Measurements from ENCODE around the gene TMEM131L. TPM values are rescaled to one million over a fixed set of nuclear protein-coding genes. Genes with fewer than 3 reads are reported as not detected.

TMEM131L gene
- total and polyA plus RNA-seq, 5 donors: 4.6 to 13.3 (median 10.0) TPM

- 53% methylated on average over 6 of the region's 6 CpGs for WGBS
- intact Hi-C loops (cut with DNase I): loop anchor here in 1 of 4 donors (5.0 kb wide), 1 partner anchor 111 kb away; no protein-coding TSS in a partner anchor
Observed at GRCh38 chr4:153635846-153636245, 169.7 kb downstream of the TMEM131L start.

DNA sequence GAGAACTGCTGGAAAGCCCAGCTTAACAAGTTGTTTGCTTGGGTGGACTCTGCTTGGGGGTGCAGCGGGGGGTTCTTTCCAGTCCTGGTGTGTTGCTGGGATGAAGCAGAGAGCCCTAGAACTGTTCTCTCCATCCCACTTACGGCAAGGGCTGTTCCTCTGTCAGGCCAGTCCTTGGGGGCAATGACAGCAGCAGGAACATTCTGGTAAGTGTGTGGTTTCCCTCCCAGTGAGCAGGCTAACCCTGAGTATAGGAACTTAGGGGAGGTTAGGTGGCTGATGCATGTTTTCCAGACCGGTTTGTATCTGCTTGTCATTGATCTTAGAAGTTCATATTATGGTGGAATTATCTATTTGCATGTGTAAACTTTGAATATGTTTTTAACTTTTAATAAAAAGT is 171.0 kb downstream of the TMEM131L start:
- no peaks in the 10 kb centered on the region for H3K9me3 ChIP-seq (ENCODE audit: control insufficient read depth, low read length)
- ATAC-seq (no peak), DNase-seq (no peak)
- intact Hi-C loops (cut with DNase I): loop anchor here in 1 of 4 donors (5.0 kb wide), 1 partner anchor 110 kb away; no protein-coding TSS in a partner anchor
- H3K27me3 ChIP-seq (ENCODE audit: control insufficient read depth, insufficient read depth): no peaks in the 10 kb centered on the region
- no peak overlapping the region for H3K4me3 ChIP-seq (ENCODE audit: low read length)
- H3K27ac ChIP-seq (ENCODE audit: low read length): no peak overlapping the region
- H3K4me1 ChIP-seq (ENCODE audit: control insufficient read depth, insufficient read depth, low read length): no peaks in the 10 kb centered on the region
- 89% methylated on average over 3 of the region's 3 CpGs for WGBS

More at GRCh38 chr4:153635846-153636245, 169.7 kb downstream of the TMEM131L start:
- H3K4me3 ChIP-seq (ENCODE audit: low read length): no peak overlapping the region
- H3K27me3 ChIP-seq (ENCODE audit: control insufficient read depth, insufficient read depth): no peaks in the 10 kb centered on the region
- ATAC-seq (no peak), DNase-seq (no peak)
- H3K4me1 ChIP-seq (ENCODE audit: control insufficient read depth, insufficient read depth, low read length): no peaks in the 10 kb centered on the region
- H3K9me3 ChIP-seq (ENCODE audit: control insufficient read depth, low read length): no peaks in the 10 kb centered on the region
- no peak overlapping the region for H3K27ac ChIP-seq (ENCODE audit: low read length)

DNA sequence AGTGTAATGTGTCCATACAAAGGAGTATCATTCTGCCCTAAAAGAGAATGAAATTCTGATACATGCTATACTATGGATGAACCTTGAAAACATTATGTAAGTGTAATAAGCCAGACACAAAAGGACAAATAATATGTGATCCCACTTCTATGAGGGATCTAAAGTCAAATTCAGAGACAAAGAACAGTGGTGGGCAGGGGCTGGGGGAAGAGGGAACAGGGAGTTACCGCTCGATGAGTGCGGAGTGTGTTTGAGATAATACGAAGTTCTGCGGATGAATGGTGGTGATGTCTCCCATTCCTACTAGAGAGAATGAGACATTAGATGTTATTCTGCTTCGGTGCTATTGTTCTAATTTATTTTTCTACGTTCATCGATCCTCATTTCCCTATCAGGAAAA is 171.9 kb downstream of the TMEM131L start:
- ATAC-seq (no peak), DNase-seq (no peak)
- Histone ChIP-seq H3K9me3 (ENCODE audit: control insufficient read depth, low read length) (no peaks in the 10 kb centered on the region), H3K27me3 (ENCODE audit: control insufficient read depth, insufficient read depth) (no peaks in the 10 kb centered on the region), H3K27ac (ENCODE audit: low read length) (no peak overlapping the region), H3K4me3 (ENCODE audit: low read length) (no peak overlapping the region), H3K4me1 (ENCODE audit: control insufficient read depth, insufficient read depth, low read length) (no peaks in the 10 kb centered on the region)
- 89% methylated on average over 8 of the region's 8 CpGs for WGBS
- intact Hi-C loops (cut with DNase I): loop anchor here in 1 of 4 donors (5.0 kb wide), 1 partner anchor 109 kb away; no protein-coding TSS in a partner anchor

- DNase-seq: no peak
- H3K27ac ChIP-seq (ENCODE audit: low read length): no peak overlapping the region
Observed at GRCh38 chr4:153638999-153639398, 172.8 kb downstream of the TMEM131L start.

DNA sequence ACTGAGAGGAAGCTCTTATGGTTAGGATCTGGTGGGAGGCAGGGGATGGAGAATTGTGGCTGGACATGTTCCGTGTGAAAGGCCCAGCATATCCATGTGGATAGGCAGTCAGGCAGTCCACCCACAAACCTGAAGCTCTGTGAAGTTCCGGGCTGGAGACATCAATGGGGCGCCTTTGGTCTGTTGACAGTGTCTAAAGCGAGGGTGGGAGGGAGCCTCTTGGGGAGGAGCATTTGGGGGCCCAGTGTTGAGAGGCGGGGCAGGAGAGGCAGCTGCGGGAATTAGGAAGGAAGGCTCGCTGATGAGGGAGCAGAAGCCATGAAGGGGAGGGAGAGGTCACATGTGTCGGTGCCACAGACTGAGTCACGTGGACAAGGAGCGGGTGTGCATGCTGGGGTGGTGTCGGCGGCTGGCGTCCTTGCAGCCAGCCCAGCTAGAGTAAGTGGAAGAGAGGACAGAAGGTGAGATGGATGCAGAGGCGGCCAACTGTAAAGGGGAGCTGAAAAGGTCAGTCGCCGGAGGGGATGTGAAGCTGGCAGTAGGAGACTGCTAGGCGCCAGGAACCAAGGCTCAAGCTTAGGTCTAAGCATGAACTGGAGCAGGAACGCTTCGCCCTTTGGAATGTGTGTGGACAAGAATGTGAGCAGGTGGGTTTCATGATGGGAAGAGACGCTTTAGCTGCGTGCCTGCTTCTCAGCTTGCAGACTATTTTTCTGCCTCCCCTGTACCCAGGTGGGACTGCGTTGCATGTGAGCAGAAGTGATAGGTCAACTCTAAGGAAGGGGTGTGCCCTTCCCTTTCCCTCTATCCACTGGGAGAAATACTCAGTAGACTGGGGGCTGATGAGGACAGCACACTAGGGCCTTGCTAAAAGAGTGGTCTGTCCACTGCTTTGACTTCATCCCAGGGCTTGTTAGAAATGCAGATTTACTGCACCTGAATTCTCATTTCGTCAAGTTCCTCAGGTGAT is 174.0 kb downstream of the TMEM131L start:
- Histone ChIP-seq H3K4me3 (ENCODE audit: low read length) (no peak overlapping the region), H3K27ac (ENCODE audit: low read length) (no peak overlapping the region), H3K4me1 (ENCODE audit: control insufficient read depth, insufficient read depth, low read length) (no peaks in the 10 kb centered on the region), H3K9me3 (ENCODE audit: control insufficient read depth, low read length) (no peaks in the 10 kb centered on the region), H3K27me3 (ENCODE audit: control insufficient read depth, insufficient read depth) (no peaks in the 10 kb centered on the region)
- DNase-seq (peak in 2 of 3 donors; percentile 49 to 67), ATAC-seq (peak; percentile 63 to 76)
- intact Hi-C loops (cut with DNase I): loop anchor here in 1 of 4 donors (5.0 kb wide), 1 partner anchor 107 kb away; no protein-coding TSS in a partner anchor
- 57% methylated on average over 23 of the region's 23 CpGs for WGBS

More at GRCh38 chr4:153638999-153639398, 172.8 kb downstream of the TMEM131L start:
- H3K9me3 ChIP-seq (ENCODE audit: control insufficient read depth, low read length): no peaks in the 10 kb centered on the region
- H3K4me1 ChIP-seq (ENCODE audit: control insufficient read depth, insufficient read depth, low read length): no peaks in the 10 kb centered on the region
- no peak for ATAC-seq
- intact Hi-C loops (cut with DNase I): loop anchor here in 1 of 4 donors (5.0 kb wide), 1 partner anchor 108 kb away; no protein-coding TSS in a partner anchor
- WGBS: 80% methylated on average over 3 of the region's 3 CpGs
- H3K4me3 ChIP-seq (ENCODE audit: low read length): no peak overlapping the region
- H3K27me3 ChIP-seq (ENCODE audit: control insufficient read depth, insufficient read depth): no peaks in the 10 kb centered on the region

- no peak overlapping the region for H3K27ac ChIP-seq (ENCODE audit: low read length)
- H3K4me3 ChIP-seq (ENCODE audit: low read length): no peak overlapping the region
- 85% methylated on average over 7 of the region's 7 CpGs for WGBS
- no peaks in the 10 kb centered on the region for H3K9me3 ChIP-seq (ENCODE audit: control insufficient read depth, low read length)
- no peaks in the 10 kb centered on the region for H3K27me3 ChIP-seq (ENCODE audit: control insufficient read depth, insufficient read depth)
- DNase-seq: no peak
- intact Hi-C loops (cut with DNase I): no loop called here
- no peaks in the 10 kb centered on the region for H3K4me1 ChIP-seq (ENCODE audit: control insufficient read depth, insufficient read depth, low read length)
- ATAC-seq: no peak
Observed at GRCh38 chr4:153641532-153641931, 175.4 kb downstream of the TMEM131L start.

GRCh38 chr4:153643406-153644383 is 177.5 kb downstream of the TMEM131L start:
- 81% methylated on average over 9 of the region's 9 CpGs for WGBS
- DNase-seq (no peak), ATAC-seq (peak in 1 of 2 donors; percentile 36)
- H3K4me1 ChIP-seq (ENCODE audit: control insufficient read depth, insufficient read depth, low read length): no peaks in the 10 kb centered on the region
- no peak overlapping the region for H3K4me3 ChIP-seq (ENCODE audit: low read length)
- intact Hi-C loops (cut with DNase I): no loop called here
- no peak overlapping the region for H3K27ac ChIP-seq (ENCODE audit: low read length)
- no peaks in the 10 kb centered on the region for H3K9me3 ChIP-seq (ENCODE audit: control insufficient read depth, low read length)
- H3K27me3 ChIP-seq (ENCODE audit: control insufficient read depth, insufficient read depth): no peaks in the 10 kb centered on the region

- H3K9me3 ChIP-seq (ENCODE audit: control insufficient read depth, low read length): no peaks in the 10 kb centered on the region
- no peaks in the 10 kb centered on the region for H3K4me1 ChIP-seq (ENCODE audit: control insufficient read depth, insufficient read depth, low read length)
- 80% methylated on average over 1 of the region's 1 CpG for WGBS
- ATAC-seq (no peak), DNase-seq (no peak)
- no peak overlapping the region for H3K4me3 ChIP-seq (ENCODE audit: low read length)
- intact Hi-C loops (cut with DNase I): no loop called here
- no peaks in the 10 kb centered on the region for H3K27me3 ChIP-seq (ENCODE audit: control insufficient read depth, insufficient read depth)
- no peak overlapping the region for H3K27ac ChIP-seq (ENCODE audit: low read length)
Observed at GRCh38 chr4:153645183-153645582, 179.0 kb downstream of the TMEM131L start.

- no peaks in the 10 kb centered on the region for H3K9me3 ChIP-seq (ENCODE audit: control insufficient read depth, low read length)
- H3K27ac ChIP-seq (ENCODE audit: low read length): no peak overlapping the region
- ATAC-seq (no peak), DNase-seq (no peak)
- no peaks in the 10 kb centered on the region for H3K27me3 ChIP-seq (ENCODE audit: control insufficient read depth, insufficient read depth)
- intact Hi-C loops (cut with DNase I): no loop called here
- 75% methylated on average over 1 of the region's 1 CpG for WGBS
- no peak overlapping the region for H3K4me3 ChIP-seq (ENCODE audit: low read length)
- H3K4me1 ChIP-seq (ENCODE audit: control insufficient read depth, insufficient read depth, low read length): peaks cover 3% of the 10 kb centered on the region
Observed at GRCh38 chr4:153646261-153646660, 180.1 kb downstream of the TMEM131L start.

- ATAC-seq (no peak), DNase-seq (no peak)
- intact Hi-C loops (cut with DNase I): no loop called here
- Histone ChIP-seq H3K27ac (ENCODE audit: low read length) (no peak overlapping the region), H3K4me3 (ENCODE audit: low read length) (no peak overlapping the region), H3K27me3 (ENCODE audit: control insufficient read depth, insufficient read depth) (no peaks in the 10 kb centered on the region), H3K4me1 (ENCODE audit: control insufficient read depth, insufficient read depth, low read length) (peaks cover 5% of the 10 kb centered on the region), H3K9me3 (ENCODE audit: control insufficient read depth, low read length) (no peaks in the 10 kb centered on the region)
- 96% methylated on average over 1 of the region's 1 CpG for WGBS
Observed at GRCh38 chr4:153646978-153647377, 180.8 kb downstream of the TMEM131L start.

Measured in right cardiac atrium (tissue), 5 donors.